K562 (cell line): ENCODE data around the gene ALPK1. TPM values are rescaled to one million over a fixed set of nuclear protein-coding genes. Genes with fewer than 3 reads are reported as not detected.

Source experiments
- ATAC-seq: fragments of 200-7000 bp; cut with Tn5 transposase; 3 replicates; pipeline ENCODE4 v1.9.1; 2020; ENCODE audit warnings: moderate library complexity
- BruUV-seq: library from RNA; stranded (reverse); fragments of 400-500 nt; replicated peaks from 2 replicates; lab custom pipeline; 2021; lab: Mats Ljungman, UMichigan
- CTCF ChIA-PET: fragments of 300-600 bp; formaldehyde crosslinking; extraction: SDS; loops from one replicate; lab custom pipeline; 2021; ENCODE audit warnings: low intra/inter-chr PET ratio; lab: Yijun Ruan, JAX
- POLR2A ChIA-PET: fragments of 300-600, 350-650 bp; sonication (Branson Sonifier 250); formaldehyde crosslinking; extraction: SDS; loops from one replicate; lab custom pipeline; 2021; ENCODE audit warnings: antibody characterized with exemption, inconsistent platforms; lab: Yijun Ruan, JAX
- DNase-seq, 4 experiments: peaks; one replicate each; pipeline versions ENCODE4 v3.0.0 to v3.0.0-alpha.2; 2011 to 2018; ENCODE audit warnings: low spot score in 3 of 4, mixed read lengths in 3 of 4; ENCODE audit errors: extremely low read depth in 1 of 4
- FAIRE-seq: peaks from 2 replicates; lab custom pipeline; 2011; peaks lifted over from hg19 to GRCh38; lab: Jason Lieb, UNC
- H2AFZ ChIP-seq: 2 replicates; pipeline ENCODE4 v1.6.0; 2011; ENCODE audit warnings: low read depth, low read length, control low read depth, inconsistent platforms
- H3K27ac ChIP-seq: fragments of 200-600 bp; 3 replicates; pipeline ENCODE4 v1.8.0; 2011; ENCODE audit warnings: low read depth, mild to moderate bottlenecking, control low read depth, inconsistent platforms, low read length, moderate library complexity, mixed read lengths; ENCODE audit errors: extremely low read depth
- H3K27me3 ChIP-seq, 2 experiments: fragments of 300-600 bp in 1 of 2; 2 replicates in 1 of 2; 3 replicates in 1 of 2; pipeline versions ENCODE4 v1.6.0 to v1.8.0; 2011; ENCODE audit warnings: inconsistent platforms in 2 of 2, low read length in 2 of 2, mild to moderate bottlenecking in 1 of 2, mixed read lengths in 1 of 2, moderate library complexity in 1 of 2; ENCODE audit not compliant: control insufficient read depth in 2 of 2, insufficient read depth in 2 of 2
- H3K36me3 ChIP-seq: fragments of 300-600 bp; 3 replicates; pipeline ENCODE4 v1.8.0; 2011; ENCODE audit warnings: mild to moderate bottlenecking, low read length, inconsistent platforms; ENCODE audit not compliant: control insufficient read depth, insufficient read depth
- H3K4me1 ChIP-seq, 2 experiments: fragments of 200-600 bp in 1 of 2; replicated peaks in 1 of 2; 2 replicates in 1 of 2; 3 replicates in 1 of 2; pipeline versions ENCODE4 v1.5.1 to v1.8.0; 2011; ENCODE audit warnings: inconsistent platforms in 2 of 2, low read length in 2 of 2, mild to moderate bottlenecking in 1 of 2, mixed read lengths in 1 of 2, moderate library complexity in 1 of 2; ENCODE audit not compliant: control insufficient read depth in 2 of 2, insufficient read depth in 2 of 2
- H3K4me2 ChIP-seq: 2 replicates; pipeline ENCODE4 v1.6.1; 2011; ENCODE audit warnings: low read length, control low read depth, inconsistent platforms, mixed read lengths; ENCODE audit not compliant: insufficient read depth
- H3K4me3 ChIP-seq: fragments of 200-600 bp; sonication (generic), shearing (Covaris generic); 2 replicates; pipeline ENCODE4 v1.5.1; 2016; ENCODE audit warnings: control low read depth, inconsistent platforms
- H3K79me2 ChIP-seq: fragments of 200-600 bp; 3 replicates; pipeline ENCODE4 v1.8.0; 2011; ENCODE audit warnings: low read length, inconsistent platforms; ENCODE audit not compliant: control insufficient read depth, insufficient read depth
- H3K9ac ChIP-seq, 2 experiments: 2 replicates each; pipeline versions ENCODE4 v1.6.0 to v1.6.1; 2011; ENCODE audit warnings: low read depth in 2 of 2, low read length in 2 of 2, control low read depth in 1 of 2, inconsistent platforms in 1 of 2, mild to moderate bottlenecking in 1 of 2, mixed read lengths in 1 of 2; ENCODE audit not compliant: insufficient read depth in 1 of 2
- H3K9me1 ChIP-seq: one replicate; pipeline ENCODE4 v1.6.0; 2011; ENCODE audit warnings: inconsistent platforms, mild to moderate bottlenecking, low read length, moderate library complexity; ENCODE audit not compliant: control insufficient read depth, insufficient read depth
- H3K9me3 ChIP-seq: replicated peaks from 2 replicates; pipeline ENCODE4 v1.5.1; 2011; ENCODE audit warnings: low read depth, low read length, inconsistent platforms; ENCODE audit not compliant: control insufficient read depth, insufficient read depth
- H4K20me1 ChIP-seq: replicated peaks from 2 replicates; pipeline ENCODE4 v1.6.1; 2011; ENCODE audit warnings: low read length, inconsistent platforms, mixed read lengths; ENCODE audit not compliant: control insufficient read depth, insufficient read depth
- COPS2 ChIP-seq: fragments of 450-650 bp; conservative IDR thresholded peaks from 2 replicates; pipeline ENCODE4 v1.6.1; 2016; ENCODE audit warnings: mild to moderate bottlenecking, moderate library complexity
- FOXA1 ChIP-seq: fragments of 450-650 bp; IDR thresholded peaks from 2 replicates; pipeline ENCODE4 v1.6.1; 2016; ENCODE audit warnings: mild to moderate bottlenecking, borderline replicate concordance
- HINFP ChIP-seq: fragments of 450-650 bp; conservative IDR thresholded peaks from 2 replicates; pipeline ENCODE4 v1.6.1; 2016; ENCODE audit warnings: missing genetic modification characterization, low read depth, mild to moderate bottlenecking, control low read depth, missing compliant biosample characterization
- MED1 ChIP-seq: sonication (generic); formaldehyde crosslinking; IDR thresholded peaks from 2 replicates; pipeline ENCODE4 v1.8.1; 2023; ENCODE audit warnings: missing genetic modification reagents, borderline replicate concordance
- RNF2 ChIP-seq: sonication (generic); IDR thresholded peaks from 2 replicates; pipeline ENCODE4 v1.6.1; 2016
- TFAP4 ChIP-seq: sonication (generic); formaldehyde crosslinking; IDR thresholded peaks from 2 replicates; pipeline ENCODE4 v1.8.0; 2022; ENCODE audit warnings: missing genetic modification reagents, mild to moderate bottlenecking, moderate library complexity, borderline replicate concordance
- ZNF785 ChIP-seq: fragments of 250-450 bp; sonication (Bioruptor Pico); IDR thresholded peaks from 2 replicates; pipeline ENCODE4 v1.4.0; 2020; ENCODE audit warnings: mild to moderate bottlenecking
- ZSCAN32 ChIP-seq: fragments of 450-650 bp; formaldehyde crosslinking; IDR thresholded peaks from 2 replicates; pipeline ENCODE4 v1.4.0; 2020; ENCODE audit warnings: mild to moderate bottlenecking, moderate library complexity
- WGBS: fragments of 100-300 bp; shearing (Covaris generic); methylation state at CpG from one replicate; pipeline ENCODE4 v1.1.6; 2016; ENCODE audit warnings: low coverage, mixed read lengths; ENCODE audit not compliant: insufficient coverage; ENCODE audit errors: missing lambda C conversion rate; 5-methylcytosine and 5-hydroxymethylcytosine counted together
- in situ Hi-C: fragments of 300-500 bp; cut with MboI; formaldehyde crosslinking; loops from 4 replicates; pipeline ENCODE4 v1.15.0; 2018; ENCODE audit warnings: inconsistent platforms, mixed read lengths
- intact Hi-C: fragments of 100-400 bp; cut with micrococcal nuclease; formaldehyde crosslinking; loops from 2 replicates; pipeline ENCODE4 v1.14.2; 2022
- polyA plus RNA-seq, 8 experiments: library from polyadenylated mRNA; depleted of rRNA in 4 of 8; stranded (reverse) in 5 of 8; unstranded in 3 of 8; fragments of >200 nt; fragmentation: Nextera tagmentation in 2 of 8; fragmentation: Illumina TruSeq in 1 of 8; extraction: Ambion mirVana in 2 of 8; extraction: Trizol in 1 of 8; gene quantifications; 2 replicates each; pipeline versions ENCODE4 v1.2.1 to v1.2.3, GENCODE V29; 2011 to 2014; ENCODE audit warnings: inconsistent platforms in 1 of 8, missing spikeins in 1 of 8
- total RNA-seq, 7 experiments: library from RNA; depleted of rRNA in 6 of 7; stranded (reverse); fragments of >200 nt in 6 of 7; fragmentation: Illumina TruSeq in 2 of 7; extraction: Trizol in 2 of 7; gene quantifications; 2 replicates each; pipeline versions ENCODE4 v1.2.1 to v1.2.3, GENCODE V29; 2011 to 2021; ENCODE audit warnings: low replicate concordance in 1 of 7
- TF ChIP-seq, protein P1 (sequence below): sonication (generic); formaldehyde crosslinking; IDR thresholded peaks from 2 replicates; pipeline ENCODE4 v1.8.1; 2023; ENCODE audit warnings: mild to moderate bottlenecking, missing genetic modification reagents, moderate library complexity

Gene ALPK1
- total and polyA plus RNA-seq, 9 of the 15 experiments (the other 6 are each of a cell fraction or from before 2014, with no cell fraction given) = 2.3 to 6.9 (median 4.6) TPM

DNA sequence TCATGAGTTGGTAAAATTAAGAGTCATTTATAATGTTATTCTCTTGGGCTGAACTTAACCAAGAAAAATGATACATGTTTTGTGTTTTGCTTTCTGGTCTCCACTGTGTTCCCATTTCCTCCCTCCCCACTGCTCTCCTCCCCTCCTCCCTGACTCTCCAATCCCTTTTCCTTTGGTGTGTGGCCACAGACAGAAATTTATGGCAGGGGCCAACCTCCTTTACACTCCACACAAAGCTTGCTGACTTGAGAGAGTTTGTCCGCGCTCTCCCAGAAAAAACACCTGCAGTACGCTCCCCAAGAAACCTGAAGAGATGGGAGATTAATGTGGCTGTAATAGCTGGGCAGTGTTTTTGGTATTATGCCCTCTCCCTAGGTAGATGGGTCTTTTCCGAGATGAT is 88.9 kb downstream of the ALPK1 start (continued):
- no peak for TF ChIP-seq HINFP (tag)
- TF ChIP-seq, all 486 proteins: peak for 0

DNA sequence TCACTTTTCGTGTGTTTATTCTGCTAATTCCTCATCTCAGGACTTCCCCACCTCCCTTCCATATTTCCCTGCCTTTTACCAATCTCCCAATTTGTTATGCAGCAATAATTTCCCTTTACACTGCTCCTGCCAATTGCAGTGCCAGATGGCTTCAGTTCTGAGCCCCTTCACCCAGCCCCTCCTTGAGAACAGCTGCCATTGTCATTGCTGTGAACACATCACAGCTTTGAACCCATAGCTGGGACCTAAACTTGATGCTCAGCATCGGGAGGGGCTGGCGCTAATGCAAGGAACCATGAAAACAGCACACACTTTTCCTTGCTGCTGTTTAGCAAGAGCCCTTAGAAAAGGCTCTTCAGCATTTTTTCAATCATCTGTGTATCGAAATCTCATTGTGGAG is 104.9 kb downstream of the ALPK1 start:
- H3K27me3 ChIP-seq = peaks cover 0 to 3% of the 10 kb centered on the region in 2 experiments; a peak in 3 of 5 replicates
- ATAC-seq = no peak
- H3K9ac ChIP-seq = no peak overlapping the region
- CTCF ChIA-PET = no interaction called here
- in situ Hi-C loops = no loop called here
- H4K20me1 ChIP-seq = no peaks in the 10 kb centered on the region
- intact Hi-C loops = no loop called here
- no peaks in the 10 kb centered on the region for H3K9me3 ChIP-seq
- no peaks in the 10 kb centered on the region for H3K9me1 ChIP-seq
- no peak overlapping the region for H3K4me3 ChIP-seq
- no peak for DNase-seq
- H3K79me2 ChIP-seq = no peaks in the 10 kb centered on the region
- 0% methylated on average over 4 of the region's 4 CpGs for WGBS
- no peaks in the 10 kb centered on the region for H3K4me1 ChIP-seq
- H3K4me2 ChIP-seq = no peak overlapping the region
- FAIRE-seq = no peak
- POLR2A ChIA-PET = no interaction called here
- BruUV-seq = no TSS peak
- TF ChIP-seq ZNF785 (CRISPR knock-in tag) = no peak
- TF ChIP-seq ZSCAN32 (CRISPR knock-in tag) = no peak
- TF ChIP-seq, protein P1, sequence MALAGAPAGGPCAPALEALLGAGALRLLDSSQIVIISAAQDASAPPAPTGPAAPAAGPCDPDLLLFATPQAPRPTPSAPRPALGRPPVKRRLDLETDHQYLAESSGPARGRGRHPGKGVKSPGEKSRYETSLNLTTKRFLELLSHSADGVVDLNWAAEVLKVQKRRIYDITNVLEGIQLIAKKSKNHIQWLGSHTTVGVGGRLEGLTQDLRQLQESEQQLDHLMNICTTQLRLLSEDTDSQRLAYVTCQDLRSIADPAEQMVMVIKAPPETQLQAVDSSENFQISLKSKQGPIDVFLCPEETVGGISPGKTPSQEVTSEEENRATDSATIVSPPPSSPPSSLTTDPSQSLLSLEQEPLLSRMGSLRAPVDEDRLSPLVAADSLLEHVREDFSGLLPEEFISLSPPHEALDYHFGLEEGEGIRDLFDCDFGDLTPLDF (CRISPR knock-in tag) = no peak
- TF ChIP-seq RNF2 = no peak
- no peak for TF ChIP-seq MED1
- TF ChIP-seq COPS2 = no peak
- no peak for TF ChIP-seq FOXA1
- TF ChIP-seq TFAP4 (CRISPR knock-in tag) = no peak
- no peaks in the 10 kb centered on the region for H3K36me3 ChIP-seq
- H3K27ac ChIP-seq = no peak overlapping the region
- no peak overlapping the region for H2AFZ ChIP-seq
